ENCODE measurements around the gene RPA3. TPM values are rescaled to one million over a fixed set of nuclear protein-coding genes. Genes with fewer than 3 reads are reported as not detected.

The RPA3 gene
- total RNA-seq, 6 donors from 2014 or later = 6.3 to 31.1 (median 19.5) TPM

GRCh38 chr7:7710469-7710868, 7.9 kb downstream of the RPA3 start:
- no peak for DNase-seq
- peaks cover 0 to 11% (median 2%) of the 10 kb centered on the region in 4 donors for H3K4me1 ChIP-seq
- H3K27ac ChIP-seq = no peak overlapping the region
- WGBS, 2 donors = 92 to 94% methylated on average over 2 of the region's 2 CpGs
- H3K36me3 ChIP-seq = no peaks in the 10 kb centered on the region
- no peaks in the 10 kb centered on the region for H3K9me3 ChIP-seq
- TF ChIP-seq POLR2AphosphoS5 (IDR thresholded peaks at IDR 0.05) (no peak), EP300 (IDR thresholded peaks at IDR 0.05) (no peak)
- ATAC-seq (ENCODE audit: low FRiP score in 2 of 2) = no peak
- no peak overlapping the region for H3K4me3 ChIP-seq
- H3K27me3 ChIP-seq = no peaks in the 10 kb centered on the region

DNA sequence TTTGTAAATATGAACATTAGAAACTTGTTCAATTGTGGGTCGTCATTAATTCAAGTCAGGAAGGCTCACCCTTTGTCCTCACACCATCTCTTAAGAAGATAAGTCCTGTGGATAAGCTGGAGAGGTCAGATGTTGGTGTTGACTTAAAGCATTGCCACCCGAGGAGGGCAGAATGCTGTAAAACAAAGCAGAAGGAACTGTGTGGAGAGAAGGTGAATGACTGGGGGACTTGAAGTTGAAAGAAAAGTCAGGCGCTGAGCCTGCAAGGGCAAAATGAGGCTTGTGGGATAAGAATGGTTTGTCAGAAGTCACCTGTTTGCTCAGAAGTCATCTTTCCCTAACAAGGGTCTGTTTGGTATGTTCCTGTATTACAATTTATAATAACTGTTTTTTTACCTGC, 9.1 kb downstream of the RPA3 start:
- Histone ChIP-seq H3K4me3 (no peak overlapping the region), H3K36me3 (no peaks in the 10 kb centered on the region), H3K27me3 (no peaks in the 10 kb centered on the region), H3K9me3 (no peaks in the 10 kb centered on the region), H3K4me1 (peaks cover 0 to 19% (median 9%) of the 10 kb centered on the region in 4 donors), H3K27ac (no peak overlapping the region)
- WGBS, 2 donors = 72 to 77% methylated on average over 3 of the region's 3 CpGs
- no peak for ATAC-seq (ENCODE audit: low FRiP score in 2 of 2)
- TF ChIP-seq, protein P1, sequence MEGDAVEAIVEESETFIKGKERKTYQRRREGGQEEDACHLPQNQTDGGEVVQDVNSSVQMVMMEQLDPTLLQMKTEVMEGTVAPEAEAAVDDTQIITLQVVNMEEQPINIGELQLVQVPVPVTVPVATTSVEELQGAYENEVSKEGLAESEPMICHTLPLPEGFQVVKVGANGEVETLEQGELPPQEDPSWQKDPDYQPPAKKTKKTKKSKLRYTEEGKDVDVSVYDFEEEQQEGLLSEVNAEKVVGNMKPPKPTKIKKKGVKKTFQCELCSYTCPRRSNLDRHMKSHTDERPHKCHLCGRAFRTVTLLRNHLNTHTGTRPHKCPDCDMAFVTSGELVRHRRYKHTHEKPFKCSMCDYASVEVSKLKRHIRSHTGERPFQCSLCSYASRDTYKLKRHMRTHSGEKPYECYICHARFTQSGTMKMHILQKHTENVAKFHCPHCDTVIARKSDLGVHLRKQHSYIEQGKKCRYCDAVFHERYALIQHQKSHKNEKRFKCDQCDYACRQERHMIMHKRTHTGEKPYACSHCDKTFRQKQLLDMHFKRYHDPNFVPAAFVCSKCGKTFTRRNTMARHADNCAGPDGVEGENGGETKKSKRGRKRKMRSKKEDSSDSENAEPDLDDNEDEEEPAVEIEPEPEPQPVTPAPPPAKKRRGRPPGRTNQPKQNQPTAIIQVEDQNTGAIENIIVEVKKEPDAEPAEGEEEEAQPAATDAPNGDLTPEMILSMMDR (IDR thresholded peaks at IDR 0.05) = no peak
- no peak for TF ChIP-seq POLR2A (IDR thresholded peaks at IDR 0.05)
- no peak for TF ChIP-seq POLR2AphosphoS5 (IDR thresholded peaks at IDR 0.05)
- TF ChIP-seq EP300 (IDR thresholded peaks at IDR 0.05) = no peak
- no peak for DNase-seq

DNA sequence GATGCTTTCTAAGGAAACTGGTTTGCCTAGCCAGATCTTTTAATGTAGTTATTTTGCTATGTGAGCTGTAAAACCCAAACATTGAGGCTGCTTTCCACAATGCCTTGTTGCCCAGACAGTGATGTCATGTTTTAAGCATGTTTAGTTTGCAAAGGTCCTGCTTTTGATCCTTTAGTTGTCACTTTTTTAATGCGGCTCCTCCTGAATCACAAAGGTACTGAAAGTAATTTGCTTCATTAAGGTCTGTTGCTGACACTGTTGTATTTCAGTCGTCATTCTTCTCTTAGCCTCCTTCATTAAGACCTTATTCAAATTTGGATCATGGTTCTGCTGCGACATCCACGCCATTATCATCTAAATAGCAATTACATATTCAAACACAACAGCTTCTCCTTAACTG, 10.6 kb downstream of the RPA3 start:
- no peaks in the 10 kb centered on the region for H3K36me3 ChIP-seq
- ATAC-seq (ENCODE audit: low FRiP score in 2 of 2) (no peak), DNase-seq (no peak)
- WGBS, 2 donors = 90% methylated on average over 4 of the region's 4 CpGs
- no peak overlapping the region for H3K27ac ChIP-seq
- no peak overlapping the region for H3K4me3 ChIP-seq
- H3K27me3 ChIP-seq = no peaks in the 10 kb centered on the region
- peaks cover 0 to 19% (median 9%) of the 10 kb centered on the region in 4 donors for H3K4me1 ChIP-seq
- H3K9me3 ChIP-seq = no peaks in the 10 kb centered on the region
- TF ChIP-seq EP300 (IDR thresholded peaks at IDR 0.05) = no peak
- no peak for TF ChIP-seq POLR2AphosphoS5 (IDR thresholded peaks at IDR 0.05)
- no peak for TF ChIP-seq POLR2A (IDR thresholded peaks at IDR 0.05)
- TF ChIP-seq, protein P1 (IDR thresholded peaks at IDR 0.05) = no peak

DNA sequence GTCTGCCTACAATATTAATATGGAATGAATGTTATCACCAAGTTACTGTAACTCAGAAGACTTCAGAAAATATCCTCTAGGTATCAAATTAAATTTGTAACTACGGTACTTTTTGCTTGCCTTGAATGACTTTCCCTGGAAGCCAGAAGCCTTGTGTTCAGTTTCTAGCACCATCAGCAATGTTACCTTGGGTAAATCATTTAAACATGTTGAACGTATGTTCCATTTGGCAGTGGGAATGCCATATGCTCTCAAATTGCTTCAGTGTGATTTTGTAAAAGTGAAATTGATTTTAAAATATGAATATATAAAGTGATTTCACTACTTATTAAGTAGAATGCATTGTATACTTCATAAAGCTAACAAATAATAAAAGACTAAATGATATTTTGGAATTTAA, 11.2 kb downstream of the RPA3 start:
- H3K4me3 ChIP-seq = no peak overlapping the region
- H3K4me1 ChIP-seq = peaks cover 0 to 19% (median 9%) of the 10 kb centered on the region in 4 donors
- no peaks in the 10 kb centered on the region for H3K9me3 ChIP-seq
- no peaks in the 10 kb centered on the region for H3K27me3 ChIP-seq
- TF ChIP-seq POLR2AphosphoS5 (IDR thresholded peaks at IDR 0.05) (no peak), POLR2A (IDR thresholded peaks at IDR 0.05) (no peak)
- TF ChIP-seq, protein P1 (IDR thresholded peaks at IDR 0.05) = no peak
- ATAC-seq (ENCODE audit: low FRiP score in 2 of 2) (no peak), DNase-seq (no peak)
- no peak overlapping the region for H3K27ac ChIP-seq
- WGBS, 2 donors = 96 to 98% methylated on average over 2 of the region's 2 CpGs
- H3K36me3 ChIP-seq = no peaks in the 10 kb centered on the region

DNA sequence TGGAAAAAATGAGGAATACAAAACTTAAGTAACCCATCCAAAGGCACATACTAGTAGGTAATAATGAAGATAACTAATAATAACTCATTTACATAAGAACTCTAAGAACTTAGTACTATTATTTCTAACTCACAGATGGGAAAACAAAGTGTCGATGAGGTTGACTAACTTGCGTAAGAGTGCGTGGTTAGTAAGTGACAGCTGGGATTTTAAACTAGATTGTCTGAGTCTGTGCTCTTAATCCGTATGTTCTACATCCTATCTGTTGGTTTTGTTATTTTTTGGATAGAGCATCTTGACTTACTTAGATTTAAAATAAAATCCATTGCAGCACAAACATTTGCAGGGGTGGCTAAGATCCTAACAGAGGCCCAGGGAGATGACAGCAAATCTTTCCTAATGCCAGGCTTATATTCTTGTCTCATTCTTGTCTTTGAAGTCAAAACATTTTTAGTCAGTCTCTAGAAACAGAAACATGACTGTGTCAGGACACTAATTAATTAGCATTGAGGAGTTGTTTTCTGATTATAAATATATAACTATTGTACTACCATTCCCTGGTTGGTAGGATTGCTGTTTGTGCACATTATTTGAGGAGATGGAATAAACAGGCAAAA, 11.7 kb downstream of the RPA3 start:
- no peak for TF ChIP-seq POLR2AphosphoS5 (IDR thresholded peaks at IDR 0.05)
- Histone ChIP-seq H3K27ac (no peak overlapping the region), H3K9me3 (no peaks in the 10 kb centered on the region), H3K36me3 (no peaks in the 10 kb centered on the region), H3K4me3 (no peak overlapping the region), H3K27me3 (no peaks in the 10 kb centered on the region), H3K4me1 (peaks cover 0 to 19% (median 9%) of the 10 kb centered on the region in 4 donors)
- no peak for ATAC-seq (ENCODE audit: low FRiP score in 2 of 2)
- 77 to 79% methylated on average over 4 of the region's 4 CpGs for WGBS, 2 donors
- DNase-seq = no peak

DNA sequence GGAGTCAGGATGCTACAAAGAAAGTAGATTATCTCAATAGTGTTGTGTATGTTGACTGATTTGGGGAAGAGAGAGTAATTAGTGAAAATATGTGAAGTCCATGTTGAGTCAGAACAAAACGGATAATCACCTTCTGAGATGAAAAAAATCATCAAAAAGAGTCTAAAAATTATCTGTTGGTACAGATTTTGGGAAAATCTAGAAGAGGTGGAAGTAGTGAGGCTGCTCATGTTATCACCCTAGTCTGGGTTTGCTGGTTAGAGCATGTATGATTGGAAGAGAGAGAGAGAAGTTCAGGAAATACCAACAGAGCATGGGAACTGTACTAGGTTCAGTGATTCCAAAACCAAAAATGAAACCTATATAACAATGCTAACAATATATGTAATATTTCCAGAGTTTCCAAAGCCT, 12.3 kb downstream of the RPA3 start:
- H3K36me3 ChIP-seq = no peaks in the 10 kb centered on the region

More for the DNA sequence above, 12.3 kb downstream of the RPA3 start:
- H3K4me3 ChIP-seq = no peak overlapping the region
- H3K4me1 ChIP-seq = peaks cover 0 to 19% (median 9%) of the 10 kb centered on the region in 4 donors
- H3K27me3 ChIP-seq = no peaks in the 10 kb centered on the region
- no peaks in the 10 kb centered on the region for H3K9me3 ChIP-seq
- no peak for DNase-seq
- TF ChIP-seq POLR2A (IDR thresholded peaks at IDR 0.05) = no peak
- TF ChIP-seq, protein P1 (IDR thresholded peaks at IDR 0.05) = no peak
- no peak for TF ChIP-seq EP300 (IDR thresholded peaks at IDR 0.05)
- no peak for TF ChIP-seq POLR2AphosphoS5 (IDR thresholded peaks at IDR 0.05)
- ATAC-seq (ENCODE audit: low FRiP score in 2 of 2) = no peak
- H3K27ac ChIP-seq = peak overlapping the region in 1 of 4 donors; percentile 71
- WGBS, 2 donors = 69 to 71% methylated on average over 1 of the region's 1 CpG

All from upper lobe of left lung (tissue), 6 donors.